HepG2 (cell line): Measurements from ENCODE around the gene GSG1. TPM values are rescaled to one million over a fixed set of nuclear protein-coding genes. Genes with fewer than 3 reads are reported as not detected.

Experiments used
- ATAC-seq: fragments of 200-7000 bp; cut with Tn5 transposase; 3 replicates; pipeline ENCODE4 v1.9.1; 2020; ENCODE audit warnings: mild to moderate bottlenecking, moderate library complexity
- BruUV-seq: library from RNA; stranded (reverse); fragments of 400-500 nt; replicated peaks from 2 replicates; lab custom pipeline; 2021; lab: Mats Ljungman, UMichigan
- CTCF ChIA-PET: fragments of 300-600 bp; formaldehyde crosslinking; extraction: SDS; loops from one replicate; lab custom pipeline; 2021; ENCODE audit warnings: low total read pairs, inconsistent platforms, low intra/inter-chr PET ratio; lab: Yijun Ruan, JAX
- POLR2A ChIA-PET: fragments of 350-600 bp; sonication (Branson Sonifier 250); formaldehyde crosslinking; loops from one replicate; lab custom pipeline; 2020; ENCODE audit warnings: antibody characterized with exemption, inconsistent platforms; lab: Yijun Ruan, JAX
- DNase-seq: peaks from one replicate; pipeline ENCODE4 v3.0.0-alpha.2; 2015; ENCODE audit warnings: low spot score
- FAIRE-seq: peaks from 3 replicates; lab custom pipeline; 2011; peaks lifted over from hg19 to GRCh38; lab: Jason Lieb, UNC
- H2AFZ ChIP-seq: one replicate; pipeline ENCODE4 v1.6.1; 2011; ENCODE audit warnings: low read length, inconsistent platforms
- H3K27ac ChIP-seq: fragments of 300-600 bp; 3 replicates; pipeline ENCODE4 v1.8.0; 2011; ENCODE audit warnings: mixed run types, mild to moderate bottlenecking, mixed read lengths, low read length, inconsistent platforms; ENCODE audit not compliant: insufficient read depth; ENCODE audit errors: extremely low read length
- H3K27me3 ChIP-seq, 2 experiments: fragments of 200-600 bp in 1 of 2; 2 replicates in 1 of 2; 3 replicates in 1 of 2; pipeline versions ENCODE4 v1.6.0 to v1.8.0; 2011; ENCODE audit warnings: low read length in 2 of 2, mild to moderate bottlenecking in 2 of 2, moderate library complexity in 2 of 2, inconsistent platforms in 1 of 2; ENCODE audit not compliant: insufficient read depth in 2 of 2, control insufficient read depth in 1 of 2
- H3K36me3 ChIP-seq, 2 experiments: fragments of 200-600 bp in 1 of 2; replicated peaks in 1 of 2; 2 replicates in 1 of 2; 3 replicates in 1 of 2; pipeline versions ENCODE4 v1.5.1 to v1.8.0; 2011; ENCODE audit warnings: low read length in 2 of 2, inconsistent platforms in 1 of 2; ENCODE audit not compliant: insufficient read depth in 2 of 2, control insufficient read depth in 1 of 2
- H3K4me1 ChIP-seq: 2 replicates; pipeline ENCODE4 v1.5.1; 2012; ENCODE audit warnings: low read length, inconsistent platforms; ENCODE audit not compliant: insufficient read depth
- H3K4me2 ChIP-seq: 2 replicates; pipeline ENCODE4 v1.6.0; 2011; ENCODE audit warnings: low read depth, low read length, inconsistent platforms
- H3K4me3 ChIP-seq, 3 experiments: fragments of 200-600 bp in 1 of 3; sonication (generic), shearing (Covaris generic) in 1 of 3; replicated peaks in 1 of 3; 2 replicates each; pipeline ENCODE4 v1.5.1; 2011 to 2016; ENCODE audit warnings: low read length in 3 of 3, inconsistent platforms in 2 of 3, low read depth in 2 of 3, mild to moderate bottlenecking in 2 of 3, control low read depth in 1 of 3, mixed read lengths in 1 of 3; ENCODE audit not compliant: insufficient read depth in 1 of 3
- H3K79me2 ChIP-seq: one replicate; pipeline ENCODE4 v1.6.1; 2011; ENCODE audit warnings: low read length, inconsistent platforms; ENCODE audit not compliant: insufficient read depth
- H3K9ac ChIP-seq: 2 replicates; pipeline ENCODE4 v1.6.0; 2011; ENCODE audit warnings: mild to moderate bottlenecking, low read depth, low read length, inconsistent platforms; ENCODE audit not compliant: insufficient read depth
- H3K9me3 ChIP-seq: 2 replicates; pipeline ENCODE4 v1.5.1; 2012; ENCODE audit warnings: mild to moderate bottlenecking, low read length
- H4K20me1 ChIP-seq: 2 replicates; pipeline ENCODE4 v1.6.0; 2011; ENCODE audit warnings: inconsistent platforms, mild to moderate bottlenecking, low read length, moderate library complexity; ENCODE audit not compliant: insufficient read depth
- CBX1 ChIP-seq: IDR thresholded peaks from one replicate; pipeline ENCODE4 v1.6.1; 2016; ENCODE audit warnings: antibody characterized with exemption, low read depth
- MTA3 ChIP-seq: sonication (generic); formaldehyde crosslinking; IDR thresholded peaks from 2 replicates; pipeline ENCODE4 v1.4.0; 2020; ENCODE audit warnings: missing genetic modification reagents
- RBM39 ChIP-seq: fragments of 200-400 bp; formaldehyde crosslinking; IDR thresholded peaks from one replicate; pipeline ENCODE4 v1.6.1; 2018; ENCODE audit warnings: antibody characterized with exemption, mild to moderate bottlenecking, low read depth, low read length; ENCODE audit not compliant: poor library complexity, severe bottlenecking
- REPIN1 ChIP-seq: sonication (generic); formaldehyde crosslinking; IDR thresholded peaks from 2 replicates; pipeline ENCODE4 v1.8.0; 2022; ENCODE audit warnings: missing genetic modification reagents, low read depth, mild to moderate bottlenecking, borderline replicate concordance
- SIN3A ChIP-seq: IDR thresholded peaks from 2 replicates; pipeline ENCODE4 v1.6.1; 2011; ENCODE audit warnings: low read depth, mild to moderate bottlenecking, control low read depth, low read length, borderline replicate concordance
- SNRNP70 ChIP-seq: fragments of 200-400 bp; formaldehyde crosslinking; IDR thresholded peaks from 2 replicates; pipeline ENCODE4 v1.6.1; 2017; ENCODE audit warnings: mild to moderate bottlenecking, low read depth, low read length, moderate library complexity
- SOX6 ChIP-seq, 2 experiments: fragments of 450-650 bp in 1 of 2; sonication (generic) in 1 of 2; formaldehyde crosslinking in 1 of 2; IDR thresholded peaks; 2 replicates each; pipeline versions ENCODE4 v1.4.0 to v1.6.1; 2017 to 2020; ENCODE audit warnings: antibody characterized with exemption in 1 of 2, mild to moderate bottlenecking in 1 of 2, missing genetic modification reagents in 1 of 2
- TCF12 ChIP-seq, 2 experiments: fragments of 450-650 bp in 1 of 2; sonication (generic) in 1 of 2; formaldehyde crosslinking in 1 of 2; IDR thresholded peaks; 2 replicates each; pipeline versions ENCODE4 v1.6.1 to v1.8.0; 2017 to 2022; ENCODE audit warnings: antibody characterized with exemption in 1 of 2, mild to moderate bottlenecking in 1 of 2, missing genetic modification reagents in 1 of 2, moderate library complexity in 1 of 2
- YEATS2 ChIP-seq: sonication (generic); formaldehyde crosslinking; IDR thresholded peaks from 2 replicates; pipeline ENCODE4 v1.4.0; 2020; ENCODE audit warnings: missing genetic modification reagents, borderline replicate concordance
- ZNF224 ChIP-seq: sonication (generic); formaldehyde crosslinking; IDR thresholded peaks from 2 replicates; pipeline ENCODE4 v1.5.0; 2020; ENCODE audit warnings: mild to moderate bottlenecking, missing genetic modification reagents
- ZNF317 ChIP-seq: sonication (generic); formaldehyde crosslinking; IDR thresholded peaks from 2 replicates; pipeline ENCODE4 v1.5.0; 2020; ENCODE audit warnings: mild to moderate bottlenecking, missing genetic modification reagents
- ZNF510 ChIP-seq: sonication (generic); formaldehyde crosslinking; IDR thresholded peaks from 2 replicates; pipeline ENCODE4 v1.4.0; 2020; ENCODE audit warnings: low read depth, mild to moderate bottlenecking, missing genetic modification reagents
- ZNF839 ChIP-seq: sonication (generic); formaldehyde crosslinking; IDR thresholded peaks from 2 replicates; pipeline ENCODE4 v1.4.0; 2020; ENCODE audit warnings: missing genetic modification reagents, mild to moderate bottlenecking, borderline replicate concordance
- WGBS: methylation state at CpG from one replicate; pipeline ENCODE4 v1.1.6; 2017; ENCODE audit warnings: low lambda C conversion rate; 5-methylcytosine and 5-hydroxymethylcytosine counted together
- in situ Hi-C: cut with HindIII; loops from 2 replicates; pipeline ENCODE4 v1.10.0; 2017; ENCODE audit warnings: low pct_unique_long_range_greater_than_20kb; ENCODE audit not compliant: extremely low pct_ligation_motif_present
- intact Hi-C: fragments of 100-400 bp; cut with micrococcal nuclease; formaldehyde crosslinking; loops from one replicate; pipeline ENCODE4 v1.10.0; 2022; ENCODE audit not compliant: unreplicated experiment
- polyA plus RNA-seq, 8 experiments: library from polyadenylated mRNA; depleted of rRNA in 3 of 8; stranded (reverse) in 7 of 8; unstranded in 1 of 8; fragments of >200 nt; fragmentation: Illumina TruSeq in 4 of 8; extraction: Trizol in 4 of 8; gene quantifications; 2 replicates each; pipeline versions ENCODE4 v1.2.1 to v1.2.3, GENCODE V29; 2011 to 2016; ENCODE audit warnings: low read depth in 4 of 8, missing spikeins in 1 of 8, mixed read lengths in 1 of 8; ENCODE audit not compliant: insufficient read depth in 1 of 8
- total RNA-seq, 5 experiments: library from RNA; depleted of rRNA; stranded (reverse); fragments of >200 nt; fragmentation: Illumina TruSeq; extraction: Trizol; gene quantifications; 2 replicates each; pipeline ENCODE4 v1.2.3, GENCODE V29; 2016; ENCODE audit warnings: low read depth in 1 of 5
- TF ChIP-seq, protein P1 (sequence below): sonication (generic); formaldehyde crosslinking; conservative IDR thresholded peaks from 2 replicates; pipeline ENCODE4 v1.4.0; 2020; ENCODE audit warnings: mild to moderate bottlenecking, missing genetic modification reagents, moderate library complexity
- TF ChIP-seq, protein P2 (sequence below): sonication (generic); formaldehyde crosslinking; IDR thresholded peaks from 2 replicates; pipeline ENCODE4 v1.4.0; 2020; ENCODE audit warnings: mild to moderate bottlenecking, missing genetic modification reagents

GSG1 gene
- total and polyA plus RNA-seq, 2 of the 13 experiments (the other 11 are each of a cell fraction or from before 2014, with no cell fraction given), result not detected

DNA sequence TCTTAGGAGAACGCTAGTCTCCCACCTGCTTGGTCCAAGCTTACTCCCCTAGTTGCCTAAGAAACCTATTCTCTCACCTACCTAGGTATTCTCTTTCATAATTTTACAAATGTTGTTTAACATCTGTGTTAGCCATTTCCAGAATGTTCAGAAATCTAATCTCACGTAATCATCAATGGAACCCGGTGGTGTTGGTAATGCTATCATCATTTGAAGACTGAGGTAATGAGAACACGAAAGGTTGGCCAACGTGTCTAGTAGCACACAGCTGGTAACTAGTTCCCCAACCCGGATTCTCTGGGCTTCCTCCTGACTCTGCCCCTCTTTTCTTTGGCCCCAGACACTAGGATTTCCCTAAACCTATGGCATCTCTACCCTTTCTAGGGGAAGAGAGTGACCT lies 49.3 kb upstream of the GSG1 start:
- ATAC-seq (no peak), DNase-seq (no peak), FAIRE-seq (no peak)
- H2AFZ ChIP-seq, result no peak overlapping the region
- in situ Hi-C loops (no loop called here), intact Hi-C loops (no loop called here)
- POLR2A ChIA-PET, result no interaction called here
- H3K9me3 ChIP-seq, result no peaks in the 10 kb centered on the region
- H3K36me3 ChIP-seq, result no peaks in the 10 kb centered on the region
- H3K4me2 ChIP-seq, result no peak overlapping the region
- H3K79me2 ChIP-seq, result no peaks in the 10 kb centered on the region
- peaks cover 0 to 16% of the 10 kb centered on the region in 2 experiments; a peak in 2 of 5 replicates for H3K27me3 ChIP-seq
- CTCF ChIA-PET, result no interaction called here
- TF ChIP-seq MTA3 (CRISPR knock-in tag), result no peak
- no peak for TF ChIP-seq REPIN1 (CRISPR knock-in tag)
- TF ChIP-seq ZNF317 (CRISPR knock-in tag), result no peak
- TF ChIP-seq YEATS2 (CRISPR knock-in tag), result no peak
- TF ChIP-seq TCF12 (IDR thresholded peaks at IDR 0.05), result no peak
- no peak for TF ChIP-seq TCF12 (CRISPR knock-in tag; IDR thresholded peaks at IDR 0.05)
- no peak for TF ChIP-seq RBM39
- H3K9ac ChIP-seq, result no peak overlapping the region
- H3K4me3 ChIP-seq, result no peak overlapping the region
- no peaks in the 10 kb centered on the region for H3K4me1 ChIP-seq
- WGBS, result 10% methylated on average over 6 of the region's 6 CpGs
- H3K27ac ChIP-seq, result no peak overlapping the region
- no peaks in the 10 kb centered on the region for H4K20me1 ChIP-seq
- BruUV-seq, result no TSS peak

DNA sequence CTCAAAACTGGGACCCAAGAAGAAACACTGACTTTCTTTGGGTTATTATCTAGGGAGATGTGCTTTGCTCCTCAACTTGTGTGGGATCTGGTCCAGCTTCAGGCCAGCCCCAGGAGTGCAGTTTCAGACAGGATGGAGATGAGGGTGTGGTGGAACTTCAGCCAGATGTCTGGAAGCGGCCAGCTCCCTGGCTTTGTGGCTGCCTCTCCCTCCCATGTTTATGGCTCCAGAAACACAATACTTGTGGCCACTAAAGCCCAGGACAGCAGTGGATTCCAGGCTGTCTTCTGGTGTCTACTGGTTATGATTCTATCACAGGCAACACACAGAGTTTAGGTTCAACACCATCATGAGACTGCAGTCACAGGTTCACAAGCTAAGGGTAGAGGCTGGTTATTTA lies 48.8 kb upstream of the GSG1 start:
- BruUV-seq, result no TSS peak
- Histone ChIP-seq H4K20me1 (no peaks in the 10 kb centered on the region), H3K9ac (no peak overlapping the region), H3K36me3 (no peaks in the 10 kb centered on the region), H2AFZ (no peak overlapping the region), H3K79me2 (no peaks in the 10 kb centered on the region), H3K9me3 (no peaks in the 10 kb centered on the region), H3K4me2 (no peak overlapping the region), H3K27me3 (peaks cover 0 to 16% of the 10 kb centered on the region in 2 experiments; a peak in 2 of 5 replicates), H3K4me3 (no peak overlapping the region), H3K4me1 (no peaks in the 10 kb centered on the region), H3K27ac (no peak overlapping the region)
- ChIA-PET POLR2A (no interaction called here), CTCF (no interaction called here)
- intact Hi-C loops, result no loop called here
- FAIRE-seq (no peak), ATAC-seq (no peak), DNase-seq (no peak)
- WGBS, result 0% methylated on average over 1 of the region's 1 CpG
- in situ Hi-C loops, result no loop called here
- TF ChIP-seq SOX6 (IDR thresholded peaks at IDR 0.05) (no peak), SOX6 (CRISPR knock-in tag; IDR thresholded peaks at IDR 0.05) (no peak), CBX1 (no peak), SIN3A (no peak), ZNF839 (no peak), ZNF510 (CRISPR knock-in tag) (no peak), ZNF224 (no peak), SNRNP70 (no peak)
- TF ChIP-seq, protein P1, sequence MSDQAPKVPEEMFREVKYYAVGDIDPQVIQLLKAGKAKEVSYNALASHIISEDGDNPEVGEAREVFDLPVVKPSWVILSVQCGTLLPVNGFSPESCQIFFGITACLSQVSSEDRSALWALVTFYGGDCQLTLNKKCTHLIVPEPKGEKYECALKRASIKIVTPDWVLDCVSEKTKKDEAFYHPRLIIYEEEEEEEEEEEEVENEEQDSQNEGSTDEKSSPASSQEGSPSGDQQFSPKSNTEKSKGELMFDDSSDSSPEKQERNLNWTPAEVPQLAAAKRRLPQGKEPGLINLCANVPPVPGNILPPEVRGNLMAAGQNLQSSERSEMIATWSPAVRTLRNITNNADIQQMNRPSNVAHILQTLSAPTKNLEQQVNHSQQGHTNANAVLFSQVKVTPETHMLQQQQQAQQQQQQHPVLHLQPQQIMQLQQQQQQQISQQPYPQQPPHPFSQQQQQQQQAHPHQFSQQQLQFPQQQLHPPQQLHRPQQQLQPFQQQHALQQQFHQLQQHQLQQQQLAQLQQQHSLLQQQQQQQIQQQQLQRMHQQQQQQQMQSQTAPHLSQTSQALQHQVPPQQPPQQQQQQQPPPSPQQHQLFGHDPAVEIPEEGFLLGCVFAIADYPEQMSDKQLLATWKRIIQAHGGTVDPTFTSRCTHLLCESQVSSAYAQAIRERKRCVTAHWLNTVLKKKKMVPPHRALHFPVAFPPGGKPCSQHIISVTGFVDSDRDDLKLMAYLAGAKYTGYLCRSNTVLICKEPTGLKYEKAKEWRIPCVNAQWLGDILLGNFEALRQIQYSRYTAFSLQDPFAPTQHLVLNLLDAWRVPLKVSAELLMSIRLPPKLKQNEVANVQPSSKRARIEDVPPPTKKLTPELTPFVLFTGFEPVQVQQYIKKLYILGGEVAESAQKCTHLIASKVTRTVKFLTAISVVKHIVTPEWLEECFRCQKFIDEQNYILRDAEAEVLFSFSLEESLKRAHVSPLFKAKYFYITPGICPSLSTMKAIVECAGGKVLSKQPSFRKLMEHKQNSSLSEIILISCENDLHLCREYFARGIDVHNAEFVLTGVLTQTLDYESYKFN (CRISPR knock-in tag), result no peak
- TF ChIP-seq, protein P2, sequence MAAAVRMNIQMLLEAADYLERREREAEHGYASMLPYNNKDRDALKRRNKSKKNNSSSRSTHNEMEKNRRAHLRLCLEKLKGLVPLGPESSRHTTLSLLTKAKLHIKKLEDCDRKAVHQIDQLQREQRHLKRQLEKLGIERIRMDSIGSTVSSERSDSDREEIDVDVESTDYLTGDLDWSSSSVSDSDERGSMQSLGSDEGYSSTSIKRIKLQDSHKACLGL, result no peak
